GM23248 (cell line): ENCODE results near the gene ZNF407. TPM values are rescaled to one million over a fixed set of nuclear protein-coding genes. Genes with fewer than 3 reads are reported as not detected.

Experiments
- DNase-seq: peaks from one replicate; pipeline ENCODE4 v3.0.0-alpha.2; 2015
- H2AFZ ChIP-seq: fragments of 200-600 bp; sonication (generic); 2 replicates; pipeline ENCODE4 v1.6.1; 2016; ENCODE audit warnings: antibody characterized with exemption
- H3F3A ChIP-seq: fragments of 200-600 bp; sonication (generic); 2 replicates; pipeline ENCODE4 v1.6.1; 2016; ENCODE audit warnings: mild to moderate bottlenecking, antibody characterized with exemption, mixed run types; ENCODE audit not compliant: insufficient read depth
- H3K27ac ChIP-seq: fragments of 200-600 bp; sonication (generic); 2 replicates; pipeline ENCODE4 v1.5.1; 2016; ENCODE audit warnings: mild to moderate bottlenecking
- H3K27me3 ChIP-seq: fragments of 200-600 bp; sonication (generic); replicated peaks from 2 replicates; pipeline ENCODE4 v1.6.1; 2016; ENCODE audit warnings: mild to moderate bottlenecking; ENCODE audit not compliant: insufficient read depth
- H3K36me3 ChIP-seq: fragments of 200-600 bp; sonication (generic); 2 replicates; pipeline ENCODE4 v1.6.1; 2016; ENCODE audit warnings: low read depth, mild to moderate bottlenecking
- H3K4me1 ChIP-seq: fragments of 200-600 bp; sonication (generic); 2 replicates; pipeline ENCODE4 v1.6.1; 2016; ENCODE audit warnings: mild to moderate bottlenecking; ENCODE audit not compliant: insufficient read depth
- H3K4me2 ChIP-seq: fragments of 200-600 bp; sonication (generic); one replicate; pipeline ENCODE4 v1.6.1; 2016; ENCODE audit warnings: mild to moderate bottlenecking; ENCODE audit not compliant: unreplicated experiment
- H3K4me3 ChIP-seq: fragments of 200-600 bp; sonication (generic); 2 replicates; pipeline ENCODE4 v1.5.1; 2016; ENCODE audit warnings: mild to moderate bottlenecking
- H3K79me2 ChIP-seq: fragments of 200-600 bp; sonication (generic); 2 replicates; pipeline ENCODE4 v1.6.1; 2016; ENCODE audit warnings: mild to moderate bottlenecking; ENCODE audit not compliant: insufficient read depth
- H3K9ac ChIP-seq: fragments of 200-600 bp; sonication (generic); 2 replicates; pipeline ENCODE4 v1.6.1; 2016; ENCODE audit warnings: mild to moderate bottlenecking
- H3K9me2 ChIP-seq: fragments of 200-600 bp; sonication (generic); 2 replicates; pipeline ENCODE4 v1.6.1; 2016; ENCODE audit warnings: mixed run types, mild to moderate bottlenecking, moderate library complexity; ENCODE audit not compliant: insufficient read depth
- H3K9me3 ChIP-seq: fragments of 200-600 bp; sonication (generic); one replicate; pipeline ENCODE4 v1.6.1; 2017; ENCODE audit warnings: low read depth
- H4K20me1 ChIP-seq: fragments of 200-600 bp; sonication (generic); 2 replicates; pipeline ENCODE4 v1.6.0; 2016; ENCODE audit not compliant: insufficient read depth
- EZH2 ChIP-seq: fragments of 200-600 bp; sonication (generic); IDR thresholded peaks from 2 replicates; pipeline ENCODE4 v1.6.1; 2018; ENCODE audit warnings: antibody characterized with exemption, mild to moderate bottlenecking; ENCODE audit not compliant: insufficient read depth, poor library complexity, severe bottlenecking
- EZH2phosphoT487 ChIP-seq: fragments of 200-600 bp; sonication (generic); IDR thresholded peaks from 2 replicates; pipeline ENCODE4 v1.6.1; 2018; ENCODE audit warnings: antibody characterized with exemption, moderate library complexity, mild to moderate bottlenecking, low read depth; ENCODE audit not compliant: insufficient read depth
- WGBS, 2 experiments: methylation state at CpG; one replicate each; pipeline ENCODE4 v1.1.6; 2015 to 2017; ENCODE audit warnings: low lambda C conversion rate in 2 of 2, low coverage in 1 of 2; ENCODE audit errors: missing lambda C conversion rate in 2 of 2; 5-methylcytosine and 5-hydroxymethylcytosine counted together
- in situ Hi-C: fragments of 300-500 bp; cut with MboI; formaldehyde crosslinking; loops from 2 replicates; pipeline ENCODE4 v1.15.0; 2020
- polyA plus RNA-seq: library from polyadenylated mRNA; unstranded; fragments of >200 nt; fragmentation: Nextera tagmentation; extraction: Ambion mirVana; gene quantifications from 2 replicates; pipeline ENCODE4 v1.2.1, GENCODE V29; 2016
- total RNA-seq: library from RNA; depleted of rRNA; stranded (reverse); fragments of >200 nt; shearing (Covaris generic); gene quantifications from 2 replicates; pipeline ENCODE4 v1.2.3, GENCODE V29; 2014

ZNF407 gene
- total and polyA plus RNA-seq, 2 experiments from 2014 or later, result 2.6 to 6.3 TPM

DNA sequence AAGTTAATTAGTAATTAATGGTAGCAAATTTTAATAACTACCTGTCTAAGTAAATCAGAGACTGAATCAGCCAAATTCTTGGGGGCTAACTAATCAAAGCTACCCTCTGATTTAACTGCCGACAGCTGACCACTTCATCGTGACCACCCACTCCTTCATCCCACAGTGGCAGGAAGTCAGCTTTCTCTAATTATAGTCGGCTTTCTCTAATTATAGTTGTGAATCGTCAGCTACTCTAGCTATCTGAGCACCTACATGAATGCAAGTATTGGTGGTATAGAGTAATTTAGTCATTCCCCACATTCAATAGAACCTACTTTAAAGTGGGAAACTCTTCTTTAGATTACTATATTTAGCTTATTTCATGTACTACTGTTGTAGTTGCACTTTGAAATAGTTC lies 425.8 kb downstream of the ZNF407 start:
- H3K4me3 ChIP-seq, result no peak overlapping the region
- DNase-seq, result no peak
- no peaks in the 10 kb centered on the region for H3K27me3 ChIP-seq
- H3K36me3 ChIP-seq, result no peaks in the 10 kb centered on the region
- in situ Hi-C loops, result no loop called here
- no peak overlapping the region for H3K9ac ChIP-seq
- 75 to 76% methylated on average over 4 of the region's 4 CpGs for WGBS, 2 experiments
- no peak overlapping the region for H3K4me2 ChIP-seq
- no peaks in the 10 kb centered on the region for H4K20me1 ChIP-seq
- no peaks in the 10 kb centered on the region for H3K9me2 ChIP-seq
- no peaks in the 10 kb centered on the region for H3K9me3 ChIP-seq
- no peak overlapping the region for H3K27ac ChIP-seq
- no peaks in the 10 kb centered on the region for H3K79me2 ChIP-seq
- no peak overlapping the region for H2AFZ ChIP-seq
- no peaks in the 10 kb centered on the region for H3K4me1 ChIP-seq
- TF ChIP-seq EZH2 (no peak), EZH2phosphoT487 (no peak)
- no peaks in the 10 kb centered on the region for H3F3A ChIP-seq

DNA sequence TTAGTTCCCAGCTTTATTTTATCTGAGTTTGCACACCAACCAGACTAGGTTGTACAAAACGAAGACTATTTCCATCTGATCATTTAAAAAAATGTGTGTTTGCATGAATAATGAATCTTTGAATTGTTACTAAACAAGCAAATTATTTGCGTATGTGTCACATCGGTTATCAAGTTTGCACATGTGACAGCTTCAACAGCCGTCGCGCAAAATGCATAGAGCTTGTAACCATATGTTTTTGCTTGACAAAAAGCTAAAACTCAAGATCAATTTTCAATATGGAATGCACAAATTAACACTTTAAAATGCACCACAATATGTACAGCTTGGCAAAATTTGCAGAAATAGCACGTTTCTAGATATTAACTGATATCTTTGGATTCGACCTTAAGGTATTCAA lies 427.2 kb downstream of the ZNF407 start:
- Histone ChIP-seq H3K27ac (no peak overlapping the region), H3K9me2 (no peaks in the 10 kb centered on the region), H3K27me3 (no peaks in the 10 kb centered on the region), H4K20me1 (no peaks in the 10 kb centered on the region), H3F3A (no peaks in the 10 kb centered on the region), H3K9me3 (no peaks in the 10 kb centered on the region), H3K79me2 (no peaks in the 10 kb centered on the region), H3K4me3 (no peak overlapping the region), H3K4me2 (no peak overlapping the region), H3K36me3 (no peaks in the 10 kb centered on the region), H3K9ac (no peak overlapping the region), H2AFZ (no peak overlapping the region), H3K4me1 (no peaks in the 10 kb centered on the region)
- TF ChIP-seq EZH2phosphoT487, result no peak
- TF ChIP-seq EZH2, result no peak
- WGBS, 2 experiments, result 71 to 76% methylated on average over 8 of the region's 8 CpGs
- in situ Hi-C loops, result no loop called here
- no peak for DNase-seq

- Histone ChIP-seq H2AFZ (no peak overlapping the region), H4K20me1 (no peaks in the 10 kb centered on the region), H3K79me2 (no peaks in the 10 kb centered on the region), H3K4me3 (no peak overlapping the region), H3K36me3 (no peaks in the 10 kb centered on the region), H3K4me2 (no peak overlapping the region), H3K27ac (no peak overlapping the region), H3F3A (no peaks in the 10 kb centered on the region), H3K4me1 (no peaks in the 10 kb centered on the region), H3K27me3 (no peaks in the 10 kb centered on the region), H3K9me3 (no peaks in the 10 kb centered on the region), H3K9me2 (no peaks in the 10 kb centered on the region), H3K9ac (no peak overlapping the region)
- TF ChIP-seq EZH2phosphoT487 (no peak), EZH2 (no peak)
- WGBS, 2 experiments, result 78 to 84% methylated on average over 2 of the region's 2 CpGs
- in situ Hi-C loops, result no loop called here
- no peak for DNase-seq
Measured at GRCh38 chr18:75025573-75025972, 427.9 kb downstream of the ZNF407 start.

GRCh38 chr18:75029481-75029880 lies 431.8 kb downstream of the ZNF407 start:
- DNase-seq, result no peak
- in situ Hi-C loops, result no loop called here
- Histone ChIP-seq H3K4me1 (no peaks in the 10 kb centered on the region), H3K9ac (no peak overlapping the region), H2AFZ (no peak overlapping the region), H3K9me3 (no peaks in the 10 kb centered on the region), H3K4me3 (no peak overlapping the region), H3K36me3 (no peaks in the 10 kb centered on the region), H3F3A (no peaks in the 10 kb centered on the region), H3K79me2 (no peaks in the 10 kb centered on the region), H3K4me2 (no peak overlapping the region), H3K27me3 (no peaks in the 10 kb centered on the region), H3K27ac (no peak overlapping the region), H4K20me1 (no peaks in the 10 kb centered on the region), H3K9me2 (no peaks in the 10 kb centered on the region)
- TF ChIP-seq EZH2phosphoT487 (no peak), EZH2 (no peak)
- WGBS, 2 experiments, result 94 to 96% methylated on average over 16 of the region's 16 CpGs

DNA sequence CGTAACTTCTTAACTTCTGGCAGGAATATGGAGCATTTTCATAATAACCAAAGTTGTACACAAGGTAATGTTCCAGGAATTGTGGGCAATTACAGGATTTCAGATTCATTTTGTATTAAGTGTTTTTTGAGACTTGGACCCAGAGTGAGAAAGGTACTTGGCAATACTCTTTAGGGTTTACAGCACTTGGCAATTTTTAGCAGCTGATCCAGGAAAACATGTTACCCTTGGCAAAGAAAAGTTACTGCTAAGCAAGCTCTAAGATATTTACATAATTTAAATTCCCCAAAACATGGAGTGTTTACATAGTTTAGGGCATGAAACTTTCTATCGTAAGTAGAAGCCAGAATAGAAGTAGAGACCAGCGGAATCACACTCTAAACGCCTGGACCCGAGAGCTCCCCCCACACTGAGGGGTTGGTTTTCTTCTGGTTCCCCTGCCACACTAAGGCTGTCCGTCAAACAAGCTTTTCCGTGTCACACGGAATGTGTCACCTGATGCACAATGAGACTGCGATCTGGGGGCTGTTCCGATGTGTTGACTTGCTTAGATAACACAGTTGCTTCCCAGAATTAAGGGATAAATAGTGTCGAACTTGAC lies 434.1 kb downstream of the ZNF407 start:
- H3K27ac ChIP-seq, result no peak overlapping the region
- H3K4me2 ChIP-seq, result no peak overlapping the region
- no peak overlapping the region for H2AFZ ChIP-seq
- H3K9me3 ChIP-seq, result no peaks in the 10 kb centered on the region
- H3K9ac ChIP-seq, result no peak overlapping the region
- no peaks in the 10 kb centered on the region for H3K79me2 ChIP-seq
- no peaks in the 10 kb centered on the region for H3F3A ChIP-seq
- H4K20me1 ChIP-seq, result no peaks in the 10 kb centered on the region
- no peaks in the 10 kb centered on the region for H3K4me1 ChIP-seq
- H3K9me2 ChIP-seq, result no peaks in the 10 kb centered on the region
- no peak overlapping the region for H3K4me3 ChIP-seq
- H3K36me3 ChIP-seq, result no peaks in the 10 kb centered on the region
- TF ChIP-seq EZH2phosphoT487, result no peak
- no peak for TF ChIP-seq EZH2
- in situ Hi-C loops, result no loop called here
- H3K27me3 ChIP-seq, result no peaks in the 10 kb centered on the region
- DNase-seq, result no peak
- 92 to 98% methylated on average over 11 of the region's 11 CpGs for WGBS, 2 experiments
